Neutrophil (primary cell): Measurements from ENCODE around the gene CMC1.

Experiments
- H3K27ac ChIP-seq: fragments of 200-600 bp; sonication (generic); 2 replicates; pipeline ENCODE4 v1.5.1; 2016; ENCODE audit warnings: mild to moderate bottlenecking, moderate library complexity
- H3K27me3 ChIP-seq: fragments of 200-600 bp; sonication (generic); 2 replicates; pipeline ENCODE4 v1.6.0; 2016; ENCODE audit warnings: mild to moderate bottlenecking
- H3K36me3 ChIP-seq: fragments of 200-600 bp; sonication (generic); 2 replicates; pipeline ENCODE4 v1.5.1; 2017
- H3K4me1 ChIP-seq, 2 experiments: fragments of 200-600 bp in 1 of 2; sonication (generic) in 1 of 2; 1 replicate in 1 of 2; 2 replicates in 1 of 2; pipeline versions ENCODE4 v1.5.1 to v1.6.1; 2013 to 2016; ENCODE audit warnings: low read depth in 1 of 2, low read length in 1 of 2, mild to moderate bottlenecking in 1 of 2, moderate library complexity in 1 of 2; ENCODE audit not compliant: control insufficient read depth in 1 of 2, insufficient read depth in 1 of 2
- H3K4me3 ChIP-seq, 2 experiments: fragments of 200-600 bp in 1 of 2; sonication (generic) in 1 of 2; 1 replicate in 1 of 2; 2 replicates in 1 of 2; pipeline ENCODE4 v1.5.1; 2013 to 2016; ENCODE audit warnings: low read depth in 1 of 2, low read length in 1 of 2, mild to moderate bottlenecking in 1 of 2, moderate library complexity in 1 of 2
- H3K9me3 ChIP-seq: fragments of 200-600 bp; sonication (generic); 2 replicates; pipeline ENCODE4 v1.5.1; 2016
- CTCF ChIP-seq: fragments of 200-600 bp; sonication (generic); IDR thresholded peaks from 2 replicates; pipeline ENCODE4 v1.5.1; 2016; ENCODE audit warnings: antibody characterized with exemption

Gene CMC1

GRCh38 chr3:28207000-28207733, 34.3 kb upstream of the CMC1 start:
- H3K9me3 ChIP-seq = no peaks in the 10 kb centered on the region
- no peaks in the 10 kb centered on the region for H3K27me3 ChIP-seq
- H3K4me3 ChIP-seq = no peak overlapping the region
- H3K27ac ChIP-seq = no peak overlapping the region
- no peak for TF ChIP-seq CTCF
- H3K36me3 ChIP-seq = no peaks in the 10 kb centered on the region
- no peaks in the 10 kb centered on the region for H3K4me1 ChIP-seq

- H3K27ac ChIP-seq = no peak overlapping the region
- H3K36me3 ChIP-seq = no peaks in the 10 kb centered on the region
- H3K27me3 ChIP-seq = no peaks in the 10 kb centered on the region
- H3K9me3 ChIP-seq = no peaks in the 10 kb centered on the region
- no peak for TF ChIP-seq CTCF
- H3K4me1 ChIP-seq = no peaks in the 10 kb centered on the region
- no peak overlapping the region for H3K4me3 ChIP-seq
Observed at GRCh38 chr3:28210968-28211713, 30.3 kb upstream of the CMC1 start.

GRCh38 chr3:28212681-28213080, 28.7 kb upstream of the CMC1 start:
- H3K4me1 ChIP-seq = no peaks in the 10 kb centered on the region
- no peak for TF ChIP-seq CTCF
- H3K9me3 ChIP-seq = no peaks in the 10 kb centered on the region
- no peaks in the 10 kb centered on the region for H3K27me3 ChIP-seq
- H3K36me3 ChIP-seq = no peaks in the 10 kb centered on the region
- H3K4me3 ChIP-seq = no peak overlapping the region
- no peak overlapping the region for H3K27ac ChIP-seq

GRCh38 chr3:28215407-28215806, 26.0 kb upstream of the CMC1 start:
- Histone ChIP-seq H3K4me1 (no peaks in the 10 kb centered on the region), H3K27ac (no peak overlapping the region), H3K4me3 (no peak overlapping the region), H3K9me3 (no peaks in the 10 kb centered on the region), H3K27me3 (no peaks in the 10 kb centered on the region), H3K36me3 (no peaks in the 10 kb centered on the region)
- TF ChIP-seq CTCF = no peak

- no peak for TF ChIP-seq CTCF
- no peaks in the 10 kb centered on the region for H3K36me3 ChIP-seq
Observed at GRCh38 chr3:28218071-28218916, 23.1 kb upstream of the CMC1 start.

More at GRCh38 chr3:28218071-28218916, 23.1 kb upstream of the CMC1 start:
- no peak overlapping the region for H3K27ac ChIP-seq
- H3K4me3 ChIP-seq = no peak overlapping the region
- H3K9me3 ChIP-seq = no peaks in the 10 kb centered on the region
- no peaks in the 10 kb centered on the region for H3K4me1 ChIP-seq
- no peaks in the 10 kb centered on the region for H3K27me3 ChIP-seq
